KMS-11 (cell line): Measurements from ENCODE around the gene CCDC171.

Source experiments
- H2AFZ ChIP-seq: fragments of 200-600 bp; sonication (generic); 2 replicates; pipeline ENCODE4 v1.6.1; 2016; ENCODE audit warnings: antibody characterized with exemption, mixed run types, low read depth
- H3K27ac ChIP-seq: fragments of 200-600 bp; sonication (generic); 2 replicates; pipeline ENCODE4 v1.6.1; 2016; ENCODE audit warnings: mild to moderate bottlenecking, mixed run types
- H3K27me3 ChIP-seq: fragments of 200-600 bp; sonication (generic); 2 replicates; pipeline ENCODE4 v1.6.1; 2017; ENCODE audit warnings: mild to moderate bottlenecking, low read depth, mixed run types, moderate library complexity; ENCODE audit not compliant: insufficient read depth
- H3K36me3 ChIP-seq: fragments of 200-600 bp; sonication (generic); 2 replicates; pipeline ENCODE4 v1.6.1; 2017; ENCODE audit warnings: mild to moderate bottlenecking, mixed run types; ENCODE audit not compliant: insufficient read depth
- H3K4me1 ChIP-seq: fragments of 200-600 bp; sonication (generic); 2 replicates; pipeline ENCODE4 v1.6.1; 2016; ENCODE audit warnings: mild to moderate bottlenecking, low read depth, mixed run types; ENCODE audit not compliant: poor library complexity, severe bottlenecking
- H3K4me2 ChIP-seq: fragments of 200-600 bp; sonication (generic); 2 replicates; pipeline ENCODE4 v1.7.0; 2016; ENCODE audit warnings: mild to moderate bottlenecking, mixed run types
- H3K4me3 ChIP-seq: fragments of 200-600 bp; sonication (generic); IDR thresholded peaks from 2 replicates; pipeline ENCODE4 v1.6.1; 2017; ENCODE audit warnings: low read depth, low read length, mixed read lengths; ENCODE audit not compliant: insufficient read depth
- H3K79me2 ChIP-seq: fragments of 200-600 bp; sonication (generic); 2 replicates; pipeline ENCODE4 v1.6.1; 2016; ENCODE audit warnings: low read depth, mixed run types; ENCODE audit not compliant: insufficient read depth
- H3K9ac ChIP-seq: fragments of 200-600 bp; sonication (generic); 2 replicates; pipeline ENCODE4 v1.6.1; 2016; ENCODE audit warnings: mild to moderate bottlenecking, mixed run types
- H4K20me1 ChIP-seq: fragments of 200-600 bp; sonication (generic); 2 replicates; pipeline ENCODE4 v1.6.1; 2016; ENCODE audit warnings: mild to moderate bottlenecking, mixed run types; ENCODE audit not compliant: insufficient read depth
- TF ChIP-seq, protein P1 (sequence below): fragments of 200-600 bp; sonication (generic); conservative IDR thresholded peaks from 2 replicates; pipeline ENCODE4 v1.6.1; 2017; ENCODE audit warnings: low read depth, mild to moderate bottlenecking, antibody characterized with exemption, low read length, moderate library complexity, mixed read lengths

Gene CCDC171

DNA sequence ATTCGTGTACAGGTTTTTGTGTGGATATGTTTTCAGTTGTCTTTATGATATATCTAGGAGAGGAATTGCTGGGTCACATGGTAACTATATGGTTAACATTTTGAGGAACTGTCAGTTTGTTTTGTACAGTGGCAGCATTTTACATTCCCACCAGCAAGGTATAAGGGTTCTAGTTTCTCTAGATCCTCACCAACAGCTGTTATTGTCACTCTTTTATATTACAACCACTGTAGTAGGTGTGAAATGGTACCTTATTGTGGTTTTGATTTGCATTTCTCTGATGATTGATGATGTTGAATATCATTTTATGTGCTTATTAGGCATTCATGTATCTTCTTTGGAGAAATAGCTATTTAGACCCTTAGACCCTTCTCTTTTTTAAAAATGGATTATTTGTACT, 82.9 kb downstream of the CCDC171 start:
- H3K4me3 ChIP-seq = no peak overlapping the region
- H4K20me1 ChIP-seq = no peaks in the 10 kb centered on the region
- H3K4me1 ChIP-seq = no peaks in the 10 kb centered on the region
- H3K27ac ChIP-seq = no peak overlapping the region
- no peak overlapping the region for H3K4me2 ChIP-seq
- no peaks in the 10 kb centered on the region for H3K36me3 ChIP-seq
- H3K9ac ChIP-seq = no peak overlapping the region
- no peaks in the 10 kb centered on the region for H3K79me2 ChIP-seq
- H2AFZ ChIP-seq = no peak overlapping the region
- H3K27me3 ChIP-seq = no peaks in the 10 kb centered on the region
- TF ChIP-seq, protein P1, sequence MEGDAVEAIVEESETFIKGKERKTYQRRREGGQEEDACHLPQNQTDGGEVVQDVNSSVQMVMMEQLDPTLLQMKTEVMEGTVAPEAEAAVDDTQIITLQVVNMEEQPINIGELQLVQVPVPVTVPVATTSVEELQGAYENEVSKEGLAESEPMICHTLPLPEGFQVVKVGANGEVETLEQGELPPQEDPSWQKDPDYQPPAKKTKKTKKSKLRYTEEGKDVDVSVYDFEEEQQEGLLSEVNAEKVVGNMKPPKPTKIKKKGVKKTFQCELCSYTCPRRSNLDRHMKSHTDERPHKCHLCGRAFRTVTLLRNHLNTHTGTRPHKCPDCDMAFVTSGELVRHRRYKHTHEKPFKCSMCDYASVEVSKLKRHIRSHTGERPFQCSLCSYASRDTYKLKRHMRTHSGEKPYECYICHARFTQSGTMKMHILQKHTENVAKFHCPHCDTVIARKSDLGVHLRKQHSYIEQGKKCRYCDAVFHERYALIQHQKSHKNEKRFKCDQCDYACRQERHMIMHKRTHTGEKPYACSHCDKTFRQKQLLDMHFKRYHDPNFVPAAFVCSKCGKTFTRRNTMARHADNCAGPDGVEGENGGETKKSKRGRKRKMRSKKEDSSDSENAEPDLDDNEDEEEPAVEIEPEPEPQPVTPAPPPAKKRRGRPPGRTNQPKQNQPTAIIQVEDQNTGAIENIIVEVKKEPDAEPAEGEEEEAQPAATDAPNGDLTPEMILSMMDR = no peak

DNA sequence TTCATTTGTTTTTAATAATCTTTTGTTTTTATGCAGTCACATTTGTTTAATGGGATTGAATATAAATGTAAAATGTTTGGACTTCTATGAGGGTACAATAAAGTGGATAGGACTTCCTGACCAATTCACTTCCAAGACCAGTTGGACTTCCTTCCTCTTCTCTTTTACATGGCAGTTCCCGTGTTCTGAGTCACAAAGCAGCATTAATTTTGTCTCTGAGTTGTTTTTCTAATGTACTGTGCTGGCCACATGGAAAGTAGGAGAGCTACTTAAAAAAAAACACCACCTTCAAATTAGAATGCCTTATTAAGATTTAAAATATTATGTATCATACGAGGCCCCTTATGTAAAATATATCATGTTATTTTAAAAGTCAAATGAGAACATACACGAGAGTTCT, 87.3 kb downstream of the CCDC171 start:
- no peak overlapping the region for H3K9ac ChIP-seq
- no peak overlapping the region for H3K4me2 ChIP-seq
- no peaks in the 10 kb centered on the region for H3K27me3 ChIP-seq
- H3K4me1 ChIP-seq = no peaks in the 10 kb centered on the region
- H3K27ac ChIP-seq = no peak overlapping the region
- H3K4me3 ChIP-seq = no peak overlapping the region
- no peaks in the 10 kb centered on the region for H3K79me2 ChIP-seq
- no peaks in the 10 kb centered on the region for H4K20me1 ChIP-seq
- no peak overlapping the region for H2AFZ ChIP-seq
- TF ChIP-seq, protein P1 = no peak
- no peaks in the 10 kb centered on the region for H3K36me3 ChIP-seq

DNA sequence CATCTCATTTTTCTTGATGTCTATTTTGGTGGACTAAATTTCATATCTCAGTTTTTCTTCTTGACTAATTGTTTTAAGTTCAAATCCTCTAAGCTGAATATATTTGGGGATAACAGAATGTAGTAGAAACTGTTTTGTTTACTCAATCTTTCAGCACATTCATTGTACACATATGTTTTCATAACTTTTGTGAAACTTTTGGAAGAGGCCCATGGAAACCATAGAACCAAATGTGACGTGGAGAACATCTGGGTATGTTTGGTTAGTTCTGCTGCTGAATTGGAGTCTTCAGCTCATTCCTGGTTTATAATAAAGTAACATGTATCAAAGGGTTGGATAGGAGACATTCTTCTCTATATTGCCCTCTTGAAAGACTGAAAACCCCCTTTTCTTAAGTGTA, 88.4 kb downstream of the CCDC171 start:
- H3K9ac ChIP-seq = no peak overlapping the region
- no peaks in the 10 kb centered on the region for H3K79me2 ChIP-seq
- no peaks in the 10 kb centered on the region for H3K36me3 ChIP-seq
- H2AFZ ChIP-seq = no peak overlapping the region
- TF ChIP-seq, protein P1 = no peak
- no peak overlapping the region for H3K27ac ChIP-seq
- no peaks in the 10 kb centered on the region for H3K4me1 ChIP-seq
- H4K20me1 ChIP-seq = no peaks in the 10 kb centered on the region
- no peaks in the 10 kb centered on the region for H3K27me3 ChIP-seq
- no peak overlapping the region for H3K4me2 ChIP-seq
- no peak overlapping the region for H3K4me3 ChIP-seq

DNA sequence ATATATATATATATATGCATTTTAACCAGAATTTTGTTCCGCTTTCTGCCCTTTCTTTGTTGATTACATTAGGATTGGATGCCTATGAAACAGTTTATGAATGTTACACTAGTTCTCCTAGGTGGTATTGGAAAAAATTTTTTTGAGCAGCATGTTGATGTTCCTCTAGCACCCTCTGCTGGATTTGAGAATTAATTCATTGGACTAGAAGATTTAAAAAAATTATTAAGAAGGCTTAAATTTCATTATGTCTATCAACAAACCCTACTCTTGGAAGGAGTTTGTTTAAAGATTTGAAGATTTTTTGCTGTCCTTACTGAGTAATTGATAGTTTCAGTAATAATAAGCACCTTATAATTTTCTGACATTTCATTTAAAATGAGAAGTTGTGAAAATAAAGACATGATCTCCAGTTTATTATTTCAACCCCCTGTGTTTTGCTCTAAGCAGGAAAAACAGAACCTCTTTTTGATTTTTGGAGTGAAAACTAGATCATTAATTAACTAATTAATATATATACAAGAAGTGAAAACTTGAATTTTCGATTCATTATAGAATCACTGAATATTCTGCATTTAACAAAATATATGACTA, 89.6 kb downstream of the CCDC171 start:
- Histone ChIP-seq H3K27ac (no peak overlapping the region), H3K27me3 (no peaks in the 10 kb centered on the region), H3K79me2 (no peaks in the 10 kb centered on the region), H3K4me2 (no peak overlapping the region), H4K20me1 (no peaks in the 10 kb centered on the region), H3K36me3 (no peaks in the 10 kb centered on the region), H3K9ac (no peak overlapping the region), H3K4me1 (no peaks in the 10 kb centered on the region), H2AFZ (no peak overlapping the region), H3K4me3 (no peak overlapping the region)
- TF ChIP-seq, protein P1 = peak; percentile 66; the same call in 1 of the 2 replicates
